GM19351 (cell line): ENCODE results near the gene ABHD15.

Experiments used
- ATAC-seq: cut with Tn5 transposase; IDR thresholded peaks from one replicate; pipeline ENCODE4 v1.9.1; 2021; ENCODE audit warnings: mild to moderate bottlenecking, moderate library complexity; ENCODE audit not compliant: unreplicated experiment

Gene ABHD15

DNA sequence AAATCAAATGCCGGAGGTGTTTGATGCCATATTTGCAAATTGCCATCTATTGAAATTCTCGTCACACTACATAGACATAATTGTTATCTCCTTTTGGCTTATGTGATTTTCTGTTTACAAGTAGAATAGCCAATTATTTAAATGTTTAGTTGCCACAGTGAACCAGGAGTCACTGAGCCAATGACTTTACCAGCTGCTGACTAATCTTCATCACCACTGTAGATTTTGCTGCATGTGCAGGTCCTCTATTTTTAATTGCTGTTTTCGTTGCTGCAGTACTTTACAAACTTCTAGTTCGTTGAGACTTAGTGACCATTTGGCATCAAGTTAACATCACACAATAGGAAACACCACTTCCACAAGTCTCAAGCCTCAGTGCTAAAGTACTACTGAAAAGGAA, 22.8 kb downstream of the ABHD15 start:
- ATAC-seq: no peak

DNA sequence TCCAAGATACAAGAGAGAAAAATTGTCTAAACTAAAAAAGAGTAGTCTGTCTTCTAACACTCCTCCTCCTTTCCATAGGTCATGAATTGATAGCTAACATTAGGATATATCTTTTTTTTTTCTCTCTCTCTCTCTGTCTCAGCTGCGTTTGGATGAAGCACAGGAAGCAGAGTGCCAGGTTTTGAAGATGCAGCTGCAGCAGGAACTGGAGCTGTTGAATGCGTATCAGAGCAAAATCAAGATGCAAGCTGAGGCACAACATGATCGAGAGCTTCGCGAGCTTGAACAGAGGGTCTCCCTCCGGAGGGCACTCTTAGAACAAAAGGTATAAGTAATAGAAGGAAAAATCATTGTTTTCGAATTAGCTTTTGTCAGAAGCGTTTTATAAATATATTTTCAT, 32.9 kb downstream of the ABHD15 start:
- no peak for ATAC-seq

DNA sequence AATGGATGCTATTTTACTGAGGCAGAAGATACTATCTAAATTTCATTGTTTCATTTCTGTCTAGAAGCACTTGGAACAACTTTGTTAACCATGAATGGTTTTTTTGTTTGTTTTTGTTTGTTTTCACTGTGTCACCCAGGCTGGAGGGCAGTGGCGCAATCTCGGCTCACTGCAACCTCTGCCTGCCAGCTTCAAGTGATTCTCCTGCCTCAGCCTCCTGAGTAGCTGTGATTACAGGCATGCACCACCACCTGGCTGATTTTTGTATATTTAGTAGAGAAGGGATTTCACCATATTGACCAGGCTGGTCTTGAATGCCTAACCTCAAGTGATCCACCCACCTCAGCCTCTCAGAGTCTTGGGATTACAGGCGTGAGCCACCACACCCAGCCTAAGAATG, 40.5 kb downstream of the ABHD15 start:
- ATAC-seq: no peak

DNA sequence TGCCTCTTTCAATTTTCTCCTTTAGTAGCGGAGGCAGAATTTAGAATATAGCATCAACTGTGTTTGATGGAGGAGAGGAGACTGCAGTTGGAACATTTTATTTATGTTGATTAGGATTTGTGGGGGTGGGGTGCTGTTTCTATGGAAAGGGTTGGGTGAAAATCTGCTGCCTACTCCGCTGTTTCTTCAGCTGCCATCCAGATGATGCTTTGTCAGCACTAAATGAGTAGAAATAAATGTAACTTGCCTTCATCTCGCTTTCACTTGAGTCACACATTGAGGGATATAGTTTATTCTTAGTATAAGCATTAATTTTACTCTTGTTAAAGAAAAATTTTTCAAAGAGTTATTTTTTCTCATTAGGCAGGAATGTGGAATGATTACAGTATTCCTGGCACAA, 42.1 kb downstream of the ABHD15 start:
- no peak for ATAC-seq

DNA sequence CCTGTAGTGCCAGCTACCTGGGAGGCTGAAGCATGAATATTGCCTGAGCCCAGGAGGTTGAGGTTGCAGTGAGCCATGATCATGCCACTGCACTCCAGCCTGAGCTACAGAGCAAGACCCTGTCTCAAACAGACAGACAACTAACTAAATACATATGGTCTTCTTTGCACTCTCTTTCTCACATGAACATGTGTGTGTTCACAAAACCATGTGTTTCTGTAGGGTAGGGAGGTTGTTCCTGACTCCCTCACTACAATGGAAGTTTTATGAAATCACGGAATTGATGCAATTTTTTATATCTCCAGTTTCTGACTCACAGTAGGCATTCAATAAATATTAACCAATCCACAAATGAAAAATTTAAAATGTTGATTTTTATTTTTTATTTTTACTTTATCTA, 48.5 kb downstream of the ABHD15 start:
- no peak for ATAC-seq

DNA sequence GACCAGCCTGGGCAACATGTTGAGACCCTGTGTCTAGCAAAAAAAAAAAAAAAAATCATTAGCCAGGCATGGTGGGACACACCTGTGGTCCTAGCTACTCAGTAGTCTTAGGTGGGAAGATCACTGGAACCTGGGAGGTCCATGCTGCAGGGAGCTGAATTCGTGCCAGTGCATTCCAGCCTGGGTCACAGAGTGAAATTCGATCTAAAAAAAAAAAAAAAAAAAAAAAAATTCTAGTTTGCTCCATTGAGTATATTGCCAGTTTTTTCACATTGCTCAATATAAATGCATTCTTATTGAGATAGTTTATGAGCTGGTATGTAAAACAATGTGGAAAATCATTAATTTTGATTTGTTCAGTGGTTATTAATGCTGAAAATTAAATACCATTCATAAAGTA, 52.0 kb downstream of the ABHD15 start:
- no peak for ATAC-seq

DNA sequence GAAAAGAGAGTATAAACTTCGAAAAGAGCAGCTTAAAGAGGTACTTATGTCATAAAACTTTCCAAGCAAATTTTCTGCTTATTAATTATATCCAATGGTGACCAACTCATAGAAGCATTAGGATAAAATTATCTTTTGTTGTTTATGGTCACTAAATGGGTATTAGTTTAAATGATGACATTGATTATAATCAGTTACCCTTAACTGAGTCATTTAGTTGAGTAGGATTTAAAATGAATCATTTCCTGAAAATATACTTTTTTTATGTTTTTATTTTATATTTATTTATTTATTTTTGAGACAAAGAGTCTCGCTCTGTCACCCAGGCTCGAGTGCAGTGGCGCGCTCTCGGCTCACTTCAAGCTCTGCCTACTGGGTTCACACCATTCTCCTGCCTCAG, 55.9 kb downstream of the ABHD15 start:
- no peak for ATAC-seq
